GM21526 (cell line): ENCODE results near the gene DHDDS.
"Not testable (repeated sequence)": the region's sequence is repeated elsewhere in the genome, so short reads cannot be mapped to it uniquely, and the experiment has no call there.

Source experiments
- ATAC-seq: cut with Tn5 transposase; IDR thresholded peaks from one replicate; pipeline ENCODE4 v1.9.1; 2021; ENCODE audit warnings: moderate library complexity; ENCODE audit not compliant: unreplicated experiment, low FRiP score

DHDDS gene, protein sequence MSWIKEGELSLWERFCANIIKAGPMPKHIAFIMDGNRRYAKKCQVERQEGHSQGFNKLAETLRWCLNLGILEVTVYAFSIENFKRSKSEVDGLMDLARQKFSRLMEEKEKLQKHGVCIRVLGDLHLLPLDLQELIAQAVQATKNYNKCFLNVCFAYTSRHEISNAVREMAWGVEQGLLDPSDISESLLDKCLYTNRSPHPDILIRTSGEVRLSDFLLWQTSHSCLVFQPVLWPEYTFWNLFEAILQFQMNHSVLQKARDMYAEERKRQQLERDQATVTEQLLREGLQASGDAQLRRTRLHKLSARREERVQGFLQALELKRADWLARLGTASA

DNA sequence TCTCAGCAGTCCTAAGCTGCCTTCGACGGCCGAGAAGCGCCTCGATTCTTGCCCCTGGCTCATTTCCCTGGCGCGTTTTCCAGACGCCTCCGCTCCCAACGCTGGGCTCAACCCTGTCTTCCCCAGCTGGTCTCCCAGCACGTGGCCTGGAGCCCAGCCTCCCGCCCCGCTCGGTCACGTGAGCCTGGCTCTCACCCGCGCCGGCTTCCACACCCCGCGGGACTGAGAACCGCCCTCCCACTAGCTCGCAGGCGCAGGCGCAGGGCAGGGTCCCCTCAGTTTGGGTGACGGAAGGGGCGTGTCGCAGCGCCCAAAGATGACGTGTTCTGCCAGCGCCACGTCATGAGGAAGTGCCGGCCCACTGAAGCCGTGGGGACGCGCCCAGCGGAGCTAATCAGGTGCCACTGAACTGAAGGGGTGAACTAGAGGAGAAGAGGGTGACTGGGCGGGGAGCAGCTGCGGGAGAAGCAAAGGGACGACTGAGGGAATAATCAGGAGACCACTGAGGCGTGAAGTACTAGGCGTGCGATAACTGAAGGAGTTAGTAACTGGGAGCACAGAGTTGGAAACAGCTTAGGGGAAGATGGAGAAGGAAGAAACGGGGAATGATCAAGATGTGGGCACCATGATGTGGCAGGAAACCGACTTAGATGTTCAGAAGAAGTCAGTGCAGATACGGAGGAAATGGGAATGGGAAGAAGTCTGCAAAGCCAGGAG, at the start of gene DHDDS:
DHDDS (plus strand) TSS at position 343 of the 717 bp plus-strand sequence. CDS start 625 bp downstream, outside the sequence.
- peak; percentile 89 for ATAC-seq

DNA sequence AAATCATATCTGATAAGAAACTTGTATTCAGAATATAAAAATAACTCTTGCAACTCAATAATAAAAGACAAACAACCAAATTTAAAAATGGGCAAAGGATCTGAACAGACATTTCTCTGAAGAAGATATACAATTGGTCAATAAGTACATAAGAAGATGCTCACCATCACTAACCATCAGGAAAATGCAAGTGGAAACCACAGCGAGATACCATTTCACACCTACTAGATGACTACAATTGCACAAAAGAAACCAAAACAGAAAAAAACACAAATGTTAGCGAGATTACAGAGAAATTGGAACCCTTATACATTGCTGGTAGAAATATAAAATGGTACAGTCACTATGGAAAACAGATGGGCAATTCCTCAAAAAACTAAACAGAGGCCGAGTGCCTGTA, 48.0 kb upstream of the DHDDS start:
- no peak for ATAC-seq

DNA sequence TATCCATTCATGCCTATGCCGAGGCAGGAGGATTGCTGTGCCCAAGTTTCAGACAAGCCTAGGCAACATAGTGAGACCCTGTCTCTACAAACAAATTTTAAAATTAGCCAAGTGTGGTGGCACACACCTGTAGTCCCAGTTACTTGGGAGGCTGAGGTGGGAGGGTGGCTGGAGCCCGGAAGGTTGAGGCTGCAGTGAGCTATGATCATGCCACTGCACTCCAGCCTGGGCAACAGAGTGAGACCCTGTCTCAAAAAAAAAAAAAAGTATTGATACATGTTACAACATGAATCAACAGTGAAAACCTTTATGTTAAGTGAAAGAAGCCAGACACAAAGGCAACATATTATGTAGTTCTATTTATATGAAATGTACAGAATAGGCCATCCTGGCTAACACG, 47.1 kb upstream of the DHDDS start:
- ATAC-seq, result not testable (repeated sequence)

DNA sequence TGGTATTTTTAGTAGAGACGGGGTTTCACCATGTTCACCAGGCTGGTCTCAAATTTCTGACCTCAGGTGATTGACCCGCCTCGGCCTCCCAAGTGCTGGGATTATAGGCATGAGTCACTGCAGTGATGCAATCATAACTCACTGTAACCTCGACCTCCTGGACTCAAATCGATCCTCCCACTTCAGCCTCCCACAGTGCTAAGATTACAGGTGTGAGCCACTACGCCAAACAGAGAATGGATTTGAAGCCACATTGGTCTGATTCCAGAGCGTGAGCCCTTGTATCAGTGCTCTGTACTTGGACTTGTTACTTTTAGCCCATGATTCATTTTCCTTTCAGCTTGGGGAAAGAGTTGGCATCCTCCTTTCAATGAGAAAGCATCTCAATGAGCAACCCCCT, 44.7 kb upstream of the DHDDS start:
- no peak for ATAC-seq

DNA sequence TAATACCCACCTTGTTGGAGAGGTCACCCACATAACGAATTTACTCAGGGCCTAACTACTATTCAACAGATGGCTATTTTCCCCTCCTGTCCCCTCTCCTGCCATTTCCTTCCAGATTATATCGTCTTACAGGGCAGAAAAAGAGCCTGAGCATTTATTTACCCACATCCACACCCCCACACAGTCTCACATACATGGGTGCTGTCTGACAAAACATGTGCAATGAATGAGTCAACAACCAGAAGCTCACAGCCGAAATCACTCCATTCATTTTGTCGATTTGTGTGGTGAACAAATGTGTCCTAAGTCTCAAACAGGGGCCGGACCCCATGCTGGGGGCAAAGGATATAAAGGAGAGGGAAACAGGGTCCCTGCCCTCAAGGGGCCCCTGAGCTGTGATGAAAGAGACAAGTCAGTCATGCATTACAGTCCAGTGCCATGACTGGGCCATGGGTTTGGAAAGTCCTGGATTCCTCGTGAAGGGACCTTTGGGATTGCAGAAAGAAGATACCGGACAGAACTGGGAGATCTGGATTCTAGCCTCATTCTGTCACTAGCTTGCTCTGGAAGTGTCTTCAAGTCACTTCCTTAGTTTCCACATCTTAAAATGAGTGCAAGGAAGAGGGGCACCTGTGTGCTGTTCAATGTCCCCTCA, 43.2 kb upstream of the DHDDS start:
- no peak for ATAC-seq

DNA sequence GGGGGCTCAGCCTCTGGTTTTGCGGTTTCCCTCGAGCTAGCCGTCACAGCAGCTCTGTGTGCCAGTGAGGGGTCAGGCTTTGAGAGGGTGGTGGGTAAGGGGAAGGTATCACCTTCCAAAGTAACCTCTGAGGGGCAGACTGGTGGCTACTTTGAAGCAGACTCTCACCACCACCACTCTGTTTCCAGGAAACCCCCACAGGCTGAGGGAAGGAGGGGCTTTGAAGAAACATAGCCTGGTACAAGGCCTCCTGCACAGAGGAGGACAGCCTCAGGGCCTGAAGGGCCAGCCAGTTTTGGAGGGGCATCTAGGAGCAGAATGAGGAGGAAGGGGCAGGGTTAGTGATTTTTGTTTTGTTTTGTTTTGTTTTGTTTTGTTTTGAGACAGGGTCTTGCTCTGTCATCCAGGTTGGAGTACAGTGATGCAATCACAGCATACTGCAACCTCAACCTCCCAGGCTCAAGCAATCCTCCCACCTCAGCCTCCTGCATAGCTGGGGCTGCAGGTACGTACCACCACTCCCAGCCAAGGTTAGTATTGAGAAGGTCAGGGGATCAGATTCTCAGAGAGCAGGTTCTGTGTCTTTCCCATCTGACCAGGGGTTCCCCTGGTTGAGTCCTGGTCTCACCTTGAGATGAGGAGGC, 42.4 kb upstream of the DHDDS start:
- no peak for ATAC-seq

DNA sequence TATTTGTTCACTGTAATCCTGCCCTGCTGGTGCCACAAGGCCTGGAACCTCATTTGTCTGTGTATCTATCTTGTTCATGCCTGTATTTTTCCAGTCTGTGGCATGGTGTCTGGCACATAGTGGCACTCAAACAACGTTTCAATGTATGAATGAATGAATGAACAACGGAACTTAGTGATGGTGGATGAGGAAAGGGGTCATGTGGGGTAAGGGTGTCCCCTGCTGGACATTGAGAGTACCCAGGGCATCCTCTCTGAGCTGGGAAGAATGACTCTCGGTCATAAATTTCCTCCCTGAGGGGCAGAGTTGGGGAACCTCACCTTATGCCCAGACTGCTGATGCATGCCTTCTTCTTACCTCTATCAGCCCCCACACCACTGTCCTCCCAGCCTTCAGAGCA, 40.7 kb upstream of the DHDDS start:
- ATAC-seq, result no peak

DNA sequence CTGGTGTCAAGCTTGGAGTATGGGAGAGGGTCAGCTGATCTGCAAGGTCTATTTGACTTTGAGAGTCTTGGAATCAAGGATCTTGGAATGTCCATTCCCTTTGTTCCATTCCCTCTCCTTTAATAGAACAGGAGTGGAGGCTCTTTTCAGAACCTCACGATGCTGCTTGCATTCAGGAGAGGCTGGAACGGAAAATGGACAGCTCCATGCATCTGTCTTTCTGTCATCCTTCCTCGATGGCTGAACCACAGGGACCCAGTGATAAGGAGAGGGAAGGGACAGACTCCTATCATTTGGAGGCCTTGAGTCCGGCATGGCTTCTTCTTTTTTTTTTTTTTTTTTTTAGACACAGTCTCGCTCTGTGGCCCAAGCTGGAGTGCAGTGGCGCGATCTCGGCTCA, 36.4 kb upstream of the DHDDS start:
- ATAC-seq, result no peak

DNA sequence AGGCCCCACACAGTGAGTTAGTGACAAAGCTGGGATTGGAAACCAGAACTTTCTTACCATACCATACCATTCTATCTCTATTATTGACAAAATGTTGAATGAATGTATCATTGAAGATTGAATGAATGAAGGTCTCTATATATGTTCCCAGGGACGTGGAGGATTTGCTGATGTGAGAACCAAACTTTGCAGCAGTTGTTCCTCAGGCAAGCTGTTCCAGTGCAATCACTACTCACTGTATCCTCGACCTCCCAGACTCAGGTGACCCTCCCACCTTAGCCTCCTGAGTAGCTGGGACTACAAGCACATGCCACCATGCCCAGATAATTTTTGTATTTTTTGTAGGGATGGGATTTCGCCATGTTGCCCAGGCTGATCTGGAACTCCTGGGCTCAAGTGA, 33.1 kb upstream of the DHDDS start:
- ATAC-seq, result no peak

DNA sequence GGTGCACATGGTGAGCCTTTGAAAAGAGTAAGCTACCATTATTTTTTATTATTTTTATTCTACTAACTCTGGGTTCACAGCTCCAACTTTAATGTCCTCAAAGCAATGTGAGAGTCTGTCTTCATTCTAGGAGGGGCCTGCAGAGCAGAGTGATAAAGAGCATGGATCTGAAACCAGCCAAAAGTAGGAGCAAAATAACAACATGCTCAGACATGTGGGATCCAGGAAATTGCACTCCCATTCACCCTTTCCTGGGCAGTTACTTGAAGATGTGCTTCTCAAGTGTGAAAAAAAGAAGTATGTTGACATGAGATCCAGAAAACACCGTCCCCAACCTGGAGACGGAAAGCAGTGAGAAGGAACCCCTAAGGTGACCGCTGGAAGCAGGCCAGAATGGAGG, 30.2 kb upstream of the DHDDS start:
- no peak for ATAC-seq

DNA sequence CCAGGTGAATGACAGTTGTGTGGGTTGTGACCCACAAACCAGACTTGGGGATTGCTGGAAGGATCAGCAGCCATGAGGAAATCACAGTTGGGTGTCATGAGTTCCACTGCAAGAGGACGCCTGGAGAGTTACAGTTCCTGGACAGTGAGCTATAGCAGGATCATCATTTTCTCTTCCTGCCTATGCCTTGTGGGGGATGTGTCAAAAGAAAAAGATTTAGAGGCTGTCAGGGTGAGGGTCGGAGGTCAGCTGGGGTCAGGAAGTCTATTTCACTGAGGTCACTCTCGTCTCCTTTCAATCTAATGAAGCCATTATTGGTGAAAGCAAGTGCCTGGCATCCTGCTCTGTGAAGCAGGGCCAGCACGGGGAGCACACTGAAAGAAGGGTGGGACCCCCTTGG, 28.5 kb upstream of the DHDDS start:
- ATAC-seq, result no peak

DNA sequence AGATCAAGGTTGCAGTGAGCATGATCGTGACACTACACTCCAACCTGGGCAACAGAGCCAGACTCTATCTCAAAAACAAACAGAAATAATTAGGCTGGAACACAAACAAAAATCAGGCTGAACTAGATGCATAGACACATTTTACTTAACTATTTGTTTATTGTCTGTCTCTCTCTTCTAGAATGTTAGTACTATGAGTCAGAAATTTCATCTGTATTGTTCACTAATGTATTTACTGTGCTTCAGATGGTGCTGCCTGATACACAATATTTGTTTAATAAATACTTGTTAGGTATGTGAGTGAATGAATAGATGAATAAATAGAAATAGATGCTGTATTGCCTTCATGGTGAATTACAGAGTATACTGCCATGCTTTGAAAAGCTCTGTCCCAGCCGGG, 27.5 kb upstream of the DHDDS start:
- ATAC-seq, result no peak

DNA sequence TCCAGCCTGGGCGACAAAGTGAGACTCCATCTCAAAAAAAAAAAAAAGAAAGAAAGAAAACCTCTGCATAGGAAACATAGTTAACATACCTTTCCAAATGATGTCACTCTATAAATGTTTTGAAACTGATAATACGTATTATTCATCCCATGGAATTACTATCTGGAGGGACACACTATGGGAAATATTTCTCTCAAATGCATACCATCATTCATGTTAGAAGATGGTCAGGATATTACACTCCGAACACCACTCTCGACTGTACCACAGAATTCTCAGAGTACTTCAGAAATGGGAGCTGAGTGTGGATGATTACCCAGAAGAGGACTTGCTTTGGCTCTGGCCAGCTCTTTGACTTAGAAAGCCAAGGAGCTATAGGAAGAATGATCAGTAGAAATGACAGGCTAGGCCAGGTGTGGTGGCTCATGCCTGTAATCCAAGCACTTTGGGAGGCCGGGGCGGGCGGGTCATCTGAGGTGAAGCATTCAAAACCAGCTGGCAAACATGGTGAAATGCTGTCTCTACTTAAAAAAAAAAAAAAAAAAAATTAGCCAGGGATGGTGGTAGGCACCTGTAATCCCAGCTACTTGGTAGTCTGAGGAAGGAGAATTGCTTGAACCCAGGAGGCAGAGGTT, 26.7 kb upstream of the DHDDS start:
- ATAC-seq, result no peak

DNA sequence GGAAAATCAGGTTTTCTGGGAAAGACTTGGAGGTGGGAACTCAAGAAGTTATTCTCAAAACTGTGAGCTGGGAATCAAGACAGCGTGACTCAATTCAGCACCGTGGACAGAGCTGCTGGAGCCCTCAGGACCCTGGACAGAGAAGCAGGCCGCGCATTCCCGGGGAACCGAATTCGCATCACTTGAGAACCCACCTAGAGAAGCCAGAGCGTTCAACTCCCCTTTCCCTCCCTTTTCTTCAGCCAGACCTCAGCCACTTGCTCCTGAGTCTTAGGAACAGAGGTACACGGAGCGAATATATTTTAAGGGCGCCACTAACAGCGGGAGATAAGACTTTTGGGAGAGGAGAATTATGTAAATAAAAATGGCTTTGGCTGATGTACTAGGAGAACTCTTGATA, 23.5 kb upstream of the DHDDS start:
- no peak for ATAC-seq

DNA sequence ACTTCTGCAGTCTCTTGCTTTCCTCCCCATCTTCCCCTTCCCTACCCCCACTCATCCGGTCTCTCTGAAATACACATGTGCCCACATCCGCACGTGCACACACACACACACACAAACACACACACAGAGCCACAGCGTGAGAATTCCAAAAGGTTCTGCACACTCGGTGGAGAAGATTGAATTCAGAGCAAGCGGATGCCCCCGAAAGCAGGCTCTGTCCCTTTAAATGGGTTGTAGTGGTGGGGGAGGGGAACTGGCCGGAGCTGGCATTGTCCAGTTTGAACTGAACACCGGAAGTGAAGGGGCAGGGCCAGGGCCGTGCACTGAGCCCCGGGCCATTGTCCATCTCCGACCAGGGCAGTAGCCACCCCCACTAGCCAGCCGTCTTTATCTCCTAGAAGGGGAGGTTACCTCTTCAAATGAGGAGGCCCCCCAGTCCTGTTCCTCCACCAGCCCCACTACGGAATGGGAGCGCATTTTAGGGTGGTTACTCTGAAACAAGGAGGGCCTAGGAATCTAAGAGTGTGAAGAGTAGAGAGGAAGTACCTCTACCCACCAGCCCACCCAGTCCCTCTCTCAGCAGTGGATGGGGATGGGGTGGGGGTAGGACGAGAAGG, 22.8 kb upstream of the DHDDS start:
- no peak for ATAC-seq

DNA sequence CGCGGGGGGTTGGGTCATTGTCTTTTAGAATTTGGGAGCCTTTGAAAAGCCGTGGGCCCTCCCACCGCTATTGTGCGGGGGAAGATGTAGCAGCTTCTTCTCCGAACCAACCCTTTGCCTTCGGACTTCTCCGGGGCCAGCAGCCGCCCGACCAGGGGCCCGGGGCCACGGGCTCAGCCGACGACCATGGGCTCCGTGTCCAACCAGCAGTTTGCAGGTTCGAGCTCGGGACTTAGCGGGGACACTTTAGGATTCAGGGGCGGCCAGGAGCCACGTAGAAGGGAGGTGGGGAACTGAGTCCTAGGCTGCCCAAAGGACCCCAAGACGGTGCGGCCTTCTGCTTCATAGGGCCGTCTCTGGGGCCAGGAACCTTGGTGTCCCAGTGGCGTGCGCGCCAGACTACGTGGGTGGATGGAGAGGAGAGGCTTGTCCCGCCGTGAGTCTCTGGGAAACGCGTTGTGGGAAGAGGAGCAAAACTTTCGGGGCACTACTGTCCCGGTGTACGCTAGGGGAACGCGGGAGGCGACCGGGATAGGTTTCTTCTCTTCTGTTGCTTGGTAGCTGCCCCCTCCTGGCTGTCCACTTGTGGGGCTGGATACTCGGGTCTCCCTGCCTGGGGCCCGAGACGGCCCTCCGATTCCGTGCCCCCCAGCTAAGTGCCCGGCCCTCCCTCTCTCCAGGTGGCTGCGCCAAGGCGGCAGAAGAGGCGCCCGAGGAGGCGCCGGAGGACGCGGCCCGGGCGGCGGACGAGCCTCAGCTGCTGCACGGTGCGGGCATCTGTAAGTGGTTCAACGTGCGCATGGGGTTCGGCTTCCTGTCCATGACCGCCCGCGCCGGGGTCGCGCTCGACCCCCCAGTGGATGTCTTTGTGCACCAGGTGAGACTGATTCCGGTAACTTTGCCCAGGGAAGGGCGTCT, 21.2 kb upstream of the DHDDS start, which contains the start of gene LIN28A:
LIN28A (plus strand) TSS at position 112 of the 918 bp plus-strand sequence; CDS start at position 187, 75 bp downstream.
- no peak for ATAC-seq

DNA sequence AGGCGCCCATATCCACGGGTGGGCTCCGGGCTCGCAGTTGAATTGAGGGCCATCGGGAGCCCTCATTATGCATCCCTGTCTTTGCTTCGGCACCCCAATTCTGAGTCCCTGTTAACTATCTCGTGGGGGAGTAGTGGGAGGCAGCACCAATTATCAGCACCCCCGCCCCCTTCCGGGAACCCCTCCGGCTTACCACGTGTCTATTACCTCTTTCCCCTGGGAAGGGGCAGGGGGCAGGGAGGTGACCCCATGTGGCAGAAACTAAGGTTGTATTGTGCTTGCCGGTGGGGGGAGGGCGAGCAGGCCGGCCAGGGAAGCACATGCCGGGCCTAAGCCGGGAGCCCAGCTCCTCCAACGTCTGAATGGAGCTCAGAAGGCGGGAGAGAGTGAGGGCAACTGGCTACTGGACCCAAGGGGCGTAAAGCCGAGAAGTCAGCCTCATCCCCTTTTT, 20.5 kb upstream of the DHDDS start:
- no peak for ATAC-seq

DNA sequence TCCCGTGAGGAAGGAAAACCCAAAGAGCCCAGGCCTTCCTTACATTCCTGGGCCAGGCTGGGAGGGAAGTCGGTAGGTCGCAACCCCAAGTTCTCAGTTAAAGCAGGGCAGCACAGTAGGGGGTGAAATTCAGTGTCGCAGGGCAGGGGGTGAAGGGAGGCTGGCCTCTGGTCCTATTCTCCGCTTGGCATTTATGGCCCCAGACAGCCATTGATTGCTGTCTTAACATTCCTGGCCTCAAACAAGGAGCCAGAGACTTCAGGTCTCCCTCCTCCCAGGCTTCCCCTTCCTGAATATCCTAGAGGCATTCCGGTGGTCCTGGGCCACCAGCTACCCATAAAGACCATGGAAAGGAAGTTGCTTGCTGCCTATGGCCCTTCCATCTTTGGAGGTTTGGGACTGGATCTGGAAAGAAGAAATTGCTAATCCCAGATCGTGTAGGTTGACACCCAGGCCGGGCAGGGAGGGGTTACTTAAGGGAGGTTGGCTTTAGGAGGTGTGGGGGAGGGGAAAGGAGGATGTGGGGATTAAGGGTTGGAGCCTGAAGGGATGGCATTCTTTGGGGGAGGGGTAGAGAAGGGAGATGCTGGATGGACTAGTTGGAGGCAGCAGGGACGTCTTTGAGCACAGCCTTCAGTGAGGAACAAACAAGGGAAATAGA, 19.8 kb upstream of the DHDDS start:
- no peak for ATAC-seq

DNA sequence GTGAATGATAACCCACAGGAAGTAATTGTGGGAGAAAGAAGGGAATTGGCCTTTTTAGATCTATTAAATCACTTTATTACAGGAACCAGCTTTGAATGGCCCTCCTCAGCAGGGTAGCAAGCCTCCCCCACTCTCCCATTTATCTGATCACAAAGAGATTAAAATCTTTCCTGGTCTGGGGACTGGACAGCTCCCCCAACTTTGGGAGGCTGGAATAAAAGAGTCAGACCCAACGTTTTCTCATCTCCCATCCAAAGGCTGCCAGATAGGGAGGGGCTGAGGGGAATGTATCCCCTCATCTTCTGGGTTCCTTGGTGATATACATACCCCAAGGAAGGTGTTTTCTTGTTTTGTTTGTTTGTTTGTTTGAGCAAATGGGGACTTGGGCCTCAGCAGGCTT, 19.1 kb upstream of the DHDDS start:
- ATAC-seq, result no peak
